Neural progenitor cell (in vitro differentiated cells): ENCODE data around the gene BICD1. TPM values are rescaled to one million over a fixed set of nuclear protein-coding genes. Genes with fewer than 3 reads are reported as not detected.

Experiments used
- DNase-seq: peaks from one replicate; pipeline ENCODE4 v3.0.0-alpha.2; 2016; ENCODE audit warnings: low spot score
- H2AFZ ChIP-seq: fragments of 200-600 bp; sonication (generic); replicated peaks from 2 replicates; pipeline ENCODE4 v1.6.1; 2016; ENCODE audit warnings: antibody characterized with exemption
- H3F3A ChIP-seq: fragments of 200-600 bp; sonication (generic); 2 replicates; pipeline ENCODE4 v1.6.1; 2016; ENCODE audit warnings: antibody characterized with exemption, low read depth
- H3K27ac ChIP-seq: fragments of 200-600 bp; sonication (generic); 2 replicates; pipeline ENCODE4 v1.5.1; 2016; ENCODE audit warnings: mild to moderate bottlenecking
- H3K27me3 ChIP-seq: fragments of 200-600 bp; sonication (generic); 2 replicates; pipeline ENCODE4 v1.6.1; 2016; ENCODE audit warnings: mild to moderate bottlenecking, moderate library complexity
- H3K36me3 ChIP-seq: fragments of 200-600 bp; sonication (generic); 2 replicates; pipeline ENCODE4 v1.5.1; 2016
- H3K4me1 ChIP-seq: fragments of 200-600 bp; sonication (generic); 2 replicates; pipeline ENCODE4 v1.6.1; 2016; ENCODE audit warnings: mixed run types
- H3K4me2 ChIP-seq: fragments of 200-600 bp; sonication (generic); 2 replicates; pipeline ENCODE4 v1.6.1; 2016
- H3K4me3 ChIP-seq: fragments of 200-600 bp; sonication (generic); 2 replicates; pipeline ENCODE4 v1.5.1; 2016
- H3K79me2 ChIP-seq: fragments of 200-600 bp; sonication (generic); 2 replicates; pipeline ENCODE4 v1.6.1; 2016; ENCODE audit warnings: low read depth
- H3K9ac ChIP-seq: fragments of 200-600 bp; sonication (generic); 2 replicates; pipeline ENCODE4 v1.6.1; 2016
- H3K9me3 ChIP-seq: fragments of 200-600 bp; sonication (generic); 2 replicates; pipeline ENCODE4 v1.5.1; 2016; ENCODE audit warnings: low read depth
- H4K20me1 ChIP-seq: fragments of 200-600 bp; sonication (generic); 2 replicates; pipeline ENCODE4 v1.6.1; 2016; ENCODE audit warnings: low read depth
- H3K27ac Mint-ChIP-seq: 3 replicates; pipeline ENCODE4 v1.8.0; 2021; ENCODE audit warnings: mixed read lengths
- H3K27me3 Mint-ChIP-seq: 2 replicates; pipeline ENCODE4 v1.8.0; 2022; ENCODE audit warnings: low read depth, mild to moderate bottlenecking, inconsistent platforms, moderate library complexity, mixed read lengths; ENCODE audit not compliant: insufficient read depth
- H3K36me3 Mint-ChIP-seq: 3 replicates; pipeline ENCODE4 v1.8.0; 2021; ENCODE audit warnings: mixed read lengths
- H3K4me1 Mint-ChIP-seq: 3 replicates; pipeline ENCODE4 v1.8.0; 2021; ENCODE audit warnings: mixed read lengths
- H3K4me3 Mint-ChIP-seq: 3 replicates; pipeline ENCODE4 v1.8.0; 2021; ENCODE audit warnings: mild to moderate bottlenecking, moderate library complexity, mixed read lengths
- H3K9me3 Mint-ChIP-seq: 3 replicates; pipeline ENCODE4 v1.8.0; 2020; ENCODE audit warnings: mixed read lengths
- CTCF ChIP-seq: fragments of 200-600 bp; sonication (generic); IDR thresholded peaks from 2 replicates; pipeline ENCODE4 v1.5.1; 2017; ENCODE audit warnings: antibody characterized with exemption, mild to moderate bottlenecking
- EZH2 ChIP-seq: fragments of 200-600 bp; sonication (generic); IDR thresholded peaks from 2 replicates; pipeline ENCODE4 v1.6.1; 2017; ENCODE audit warnings: antibody characterized with exemption, mild to moderate bottlenecking, moderate library complexity
- EZH2phosphoT487 ChIP-seq: fragments of 200-600 bp; sonication (generic); IDR thresholded peaks from 2 replicates; pipeline ENCODE4 v1.6.1; 2017; ENCODE audit warnings: antibody characterized with exemption
- total RNA-seq: library from RNA; depleted of rRNA; stranded (reverse); fragments of >200 nt; gene quantifications from 2 replicates; pipeline ENCODE4 v1.2.3, GENCODE V29; 2015; ENCODE audit warnings: low replicate concordance

BICD1 gene
- total RNA-seq, 1 donor from 2014 or later, result 23.6 TPM

DNA sequence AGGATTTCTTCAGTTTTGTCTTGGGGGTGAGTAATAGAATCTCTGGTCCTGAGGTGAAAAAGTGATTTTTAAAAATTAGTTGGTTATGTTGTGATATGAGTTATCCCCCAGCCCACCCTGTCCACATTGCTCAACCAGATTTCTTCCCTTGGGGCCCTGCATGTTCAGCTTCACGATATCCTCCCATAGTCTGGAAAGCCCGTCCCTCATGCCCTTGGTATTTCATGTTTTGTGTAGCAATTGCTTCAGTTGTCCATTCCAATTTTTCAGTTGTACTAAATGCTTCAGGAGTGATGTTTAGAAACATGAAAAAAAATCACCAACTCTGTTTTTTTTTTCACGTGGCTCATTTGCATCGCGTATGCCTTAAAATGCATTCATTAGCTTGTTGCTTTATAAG lies 17.5 kb upstream of the BICD1 start:
- H3K27me3 ChIP-seq, result no peaks in the 10 kb centered on the region
- TF ChIP-seq EZH2, result no peak
- TF ChIP-seq EZH2phosphoT487, result no peak
- no peak for TF ChIP-seq CTCF
- Mint-ChIP-seq H3K9me3 (no peaks in the 10 kb centered on the region), H3K4me3 (no peak overlapping the region), H3K27me3 (peaks cover 11% of the 10 kb centered on the region), H3K27ac (peak overlapping the region; percentile 6), H3K4me1 (peaks cover 21% of the 10 kb centered on the region), H3K36me3 (no peaks in the 10 kb centered on the region)
- no peak overlapping the region for H3K27ac ChIP-seq
- H3K4me1 ChIP-seq, result peaks cover 12% of the 10 kb centered on the region
- H4K20me1 ChIP-seq, result no peaks in the 10 kb centered on the region
- no peak overlapping the region for H2AFZ ChIP-seq
- no peaks in the 10 kb centered on the region for H3K9me3 ChIP-seq
- no peak for DNase-seq
- peaks cover 12% of the 10 kb centered on the region for H3F3A ChIP-seq
- no peaks in the 10 kb centered on the region for H3K79me2 ChIP-seq
- H3K9ac ChIP-seq, result no peak overlapping the region
- no peaks in the 10 kb centered on the region for H3K36me3 ChIP-seq
- no peak overlapping the region for H3K4me3 ChIP-seq
- no peak overlapping the region for H3K4me2 ChIP-seq

DNA sequence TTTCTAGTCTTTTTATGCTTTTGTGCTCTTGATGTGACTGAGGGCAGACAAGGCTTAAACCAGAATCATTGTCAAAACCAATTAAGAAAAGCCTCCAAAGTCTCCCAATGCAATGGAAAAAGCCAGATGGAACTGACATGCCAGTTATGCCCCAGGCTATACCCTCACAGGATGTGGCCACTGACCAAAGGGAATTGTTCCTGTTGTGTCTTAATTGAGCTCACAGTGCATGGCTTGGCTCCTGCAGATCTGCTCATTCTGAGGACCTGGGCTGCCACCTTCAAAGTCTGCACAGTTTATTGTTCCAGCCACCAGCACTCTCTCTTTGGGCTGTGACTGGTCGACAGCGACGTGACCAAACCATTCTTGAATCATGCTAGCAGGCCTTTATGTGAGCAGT lies 17.1 kb upstream of the BICD1 start:
- Histone ChIP-seq H3K27me3 (no peaks in the 10 kb centered on the region), H3K9ac (no peak overlapping the region), H3K79me2 (no peaks in the 10 kb centered on the region), H3K9me3 (no peaks in the 10 kb centered on the region), H3K36me3 (no peaks in the 10 kb centered on the region), H3K27ac (peak overlapping the region; percentile 18), H2AFZ (no peak overlapping the region), H3K4me2 (no peak overlapping the region), H4K20me1 (no peaks in the 10 kb centered on the region), H3K4me1 (peaks cover 12% of the 10 kb centered on the region), H3F3A (peaks cover 12% of the 10 kb centered on the region), H3K4me3 (no peak overlapping the region)
- H3K9me3 Mint-ChIP-seq, result no peaks in the 10 kb centered on the region
- peaks cover 21% of the 10 kb centered on the region for H3K4me1 Mint-ChIP-seq
- TF ChIP-seq EZH2phosphoT487 (no peak), EZH2 (no peak), CTCF (no peak)
- peaks cover 11% of the 10 kb centered on the region for H3K27me3 Mint-ChIP-seq
- peak overlapping the region; percentile 82 for H3K27ac Mint-ChIP-seq
- no peak overlapping the region for H3K4me3 Mint-ChIP-seq
- DNase-seq, result peak; percentile 43
- H3K36me3 Mint-ChIP-seq, result no peaks in the 10 kb centered on the region

- Histone ChIP-seq H3K27me3 (no peaks in the 10 kb centered on the region), H3K36me3 (no peaks in the 10 kb centered on the region), H3K27ac (no peak overlapping the region), H3K4me3 (no peak overlapping the region), H2AFZ (no peak overlapping the region), H3K4me1 (peaks cover 12% of the 10 kb centered on the region), H3K9me3 (no peaks in the 10 kb centered on the region), H3K9ac (no peak overlapping the region), H4K20me1 (no peaks in the 10 kb centered on the region), H3K79me2 (no peaks in the 10 kb centered on the region), H3K4me2 (no peak overlapping the region), H3F3A (peaks cover 12% of the 10 kb centered on the region)
- Mint-ChIP-seq H3K4me3 (no peak overlapping the region), H3K27me3 (peaks cover 6% of the 10 kb centered on the region), H3K4me1 (peaks cover 21% of the 10 kb centered on the region), H3K36me3 (no peaks in the 10 kb centered on the region), H3K27ac (no peak overlapping the region), H3K9me3 (no peaks in the 10 kb centered on the region)
- TF ChIP-seq EZH2phosphoT487 (no peak), CTCF (no peak), EZH2 (no peak)
- DNase-seq, result no peak
Observed at GRCh38 chr12:32091696-32092095, 15.0 kb upstream of the BICD1 start.
